Measurements from ENCODE around the gene LPXN.
"Not testable (repeated sequence)": the region's sequence is repeated elsewhere in the genome, so short reads cannot be mapped to it uniquely, and the experiment has no call there.

LPXN gene

GRCh38 chr11:58578136-58578634, 2.5 kb upstream of the LPXN start:
- peaks cover 68% of the 10 kb centered on the region for H3K4me1 ChIP-seq (ENCODE audit: control insufficient read depth, insufficient read depth, low read length)
- no peaks in the 10 kb centered on the region for H3K36me3 ChIP-seq (ENCODE audit: control insufficient read depth, insufficient read depth, low read length, severe bottlenecking)
- no peaks in the 10 kb centered on the region for H3K9me3 ChIP-seq (ENCODE audit: control insufficient read depth, low read length)
- H3K27me3 ChIP-seq (replicated peaks; ENCODE audit: control insufficient read depth, insufficient read depth, low read length): no peaks in the 10 kb centered on the region
- peak overlapping the region; percentile 99 for H3K9ac ChIP-seq (ENCODE audit: low read length)
- peak overlapping the region; percentile 91 for H3K4me3 ChIP-seq (ENCODE audit: low read length)
- peak; percentile 98 for DNase-seq (ENCODE audit: low read depth)

GRCh38 chr11:58577555-58578135, 2.0 kb upstream of the LPXN start:
- H3K9me3 ChIP-seq (ENCODE audit: control insufficient read depth, low read length): no peaks in the 10 kb centered on the region
- H3K27me3 ChIP-seq (replicated peaks; ENCODE audit: control insufficient read depth, insufficient read depth, low read length): no peaks in the 10 kb centered on the region
- H3K36me3 ChIP-seq (ENCODE audit: control insufficient read depth, insufficient read depth, low read length, severe bottlenecking): no peaks in the 10 kb centered on the region
- H3K9ac ChIP-seq (ENCODE audit: low read length): peak overlapping the region; percentile 99
- peak; percentile 87 for DNase-seq (ENCODE audit: low read depth)
- peaks cover 68% of the 10 kb centered on the region for H3K4me1 ChIP-seq (ENCODE audit: control insufficient read depth, insufficient read depth, low read length)
- H3K4me3 ChIP-seq (ENCODE audit: low read length): peak overlapping the region; percentile 91

GRCh38 chr11:58576887-58577471, 1.3 kb upstream of the LPXN start:
- H3K27me3 ChIP-seq (replicated peaks; ENCODE audit: control insufficient read depth, insufficient read depth, low read length): no peaks in the 10 kb centered on the region
- H3K9me3 ChIP-seq (ENCODE audit: control insufficient read depth, low read length): no peaks in the 10 kb centered on the region
- H3K36me3 ChIP-seq (ENCODE audit: control insufficient read depth, insufficient read depth, low read length, severe bottlenecking): no peaks in the 10 kb centered on the region
- peak overlapping the region; percentile 91 for H3K4me3 ChIP-seq (ENCODE audit: low read length)
- H3K4me1 ChIP-seq (ENCODE audit: control insufficient read depth, insufficient read depth, low read length): peaks cover 65% of the 10 kb centered on the region
- H3K9ac ChIP-seq (ENCODE audit: low read length): peak overlapping the region; percentile 99
- DNase-seq (ENCODE audit: low read depth): peak; percentile 74

GRCh38 chr11:58574881-58575280, 775 bp downstream of the LPXN start:
- no peaks in the 10 kb centered on the region for H3K27me3 ChIP-seq (replicated peaks; ENCODE audit: control insufficient read depth, insufficient read depth, low read length)
- H3K4me3 ChIP-seq (ENCODE audit: low read length): peak overlapping the region; percentile 70
- peak; percentile 56 for DNase-seq (ENCODE audit: low read depth)
- H3K9ac ChIP-seq (ENCODE audit: low read length): peak overlapping the region; percentile 99
- peaks cover 1% of the 10 kb centered on the region for H3K36me3 ChIP-seq (ENCODE audit: control insufficient read depth, insufficient read depth, low read length, severe bottlenecking)
- peaks cover 54% of the 10 kb centered on the region for H3K4me1 ChIP-seq (ENCODE audit: control insufficient read depth, insufficient read depth, low read length)
- no peaks in the 10 kb centered on the region for H3K9me3 ChIP-seq (ENCODE audit: control insufficient read depth, low read length)

GRCh38 chr11:58573451-58574104, 2.1 kb downstream of the LPXN start:
- H3K27me3 ChIP-seq (replicated peaks; ENCODE audit: control insufficient read depth, insufficient read depth, low read length): no peaks in the 10 kb centered on the region
- H3K36me3 ChIP-seq (ENCODE audit: control insufficient read depth, insufficient read depth, low read length, severe bottlenecking): peaks cover 13% of the 10 kb centered on the region
- peak; percentile 85 for DNase-seq (ENCODE audit: low read depth)
- peaks cover 54% of the 10 kb centered on the region for H3K4me1 ChIP-seq (ENCODE audit: control insufficient read depth, insufficient read depth, low read length)
- H3K9ac ChIP-seq (ENCODE audit: low read length): peak overlapping the region; percentile 99
- H3K4me3 ChIP-seq (ENCODE audit: low read length): peak overlapping the region; percentile 70
- H3K9me3 ChIP-seq (ENCODE audit: control insufficient read depth, low read length): no peaks in the 10 kb centered on the region

GRCh38 chr11:58572906-58573305, 2.8 kb downstream of the LPXN start:
- peaks cover 54% of the 10 kb centered on the region for H3K4me1 ChIP-seq (ENCODE audit: control insufficient read depth, insufficient read depth, low read length)
- peak overlapping the region; percentile 70 for H3K4me3 ChIP-seq (ENCODE audit: low read length)
- H3K9ac ChIP-seq (ENCODE audit: low read length): peak overlapping the region; percentile 99
- DNase-seq (ENCODE audit: low read depth); H3K9me3 ChIP-seq (ENCODE audit: control insufficient read depth, low read length); H3K27me3 ChIP-seq (replicated peaks; ENCODE audit: control insufficient read depth, insufficient read depth, low read length): not testable (repeated sequence)
- H3K36me3 ChIP-seq (ENCODE audit: control insufficient read depth, insufficient read depth, low read length, severe bottlenecking): peaks cover 14% of the 10 kb centered on the region

- Histone ChIP-seq H3K27me3 (replicated peaks; ENCODE audit: control insufficient read depth, insufficient read depth, low read length) (no peaks in the 10 kb centered on the region), H3K4me3 (ENCODE audit: low read length) (no peak overlapping the region), H3K36me3 (ENCODE audit: control insufficient read depth, insufficient read depth, low read length, severe bottlenecking) (peaks cover 17% of the 10 kb centered on the region), H3K9me3 (ENCODE audit: control insufficient read depth, low read length) (no peaks in the 10 kb centered on the region), H3K4me1 (ENCODE audit: control insufficient read depth, insufficient read depth, low read length) (peaks cover 10% of the 10 kb centered on the region), H3K9ac (ENCODE audit: low read length) (no peak overlapping the region)
- DNase-seq (ENCODE audit: low read depth): peak; percentile 75
Observed at GRCh38 chr11:58567889-58568512, 7.7 kb downstream of the LPXN start.

GRCh38 chr11:58564231-58564630, 11.4 kb downstream of the LPXN start:
- no peak for DNase-seq (ENCODE audit: low read depth)
- peaks cover 12% of the 10 kb centered on the region for H3K4me1 ChIP-seq (ENCODE audit: control insufficient read depth, insufficient read depth, low read length)
- H3K9ac ChIP-seq (ENCODE audit: low read length): no peak overlapping the region
- H3K27me3 ChIP-seq (replicated peaks; ENCODE audit: control insufficient read depth, insufficient read depth, low read length): no peaks in the 10 kb centered on the region
- no peaks in the 10 kb centered on the region for H3K9me3 ChIP-seq (ENCODE audit: control insufficient read depth, low read length)
- peaks cover 19% of the 10 kb centered on the region for H3K36me3 ChIP-seq (ENCODE audit: control insufficient read depth, insufficient read depth, low read length, severe bottlenecking)
- no peak overlapping the region for H3K4me3 ChIP-seq (ENCODE audit: low read length)

GRCh38 chr11:58562375-58562800, 13.3 kb downstream of the LPXN start:
- H3K27me3 ChIP-seq (replicated peaks; ENCODE audit: control insufficient read depth, insufficient read depth, low read length): no peaks in the 10 kb centered on the region
- DNase-seq (ENCODE audit: low read depth): no peak
- peaks cover 11% of the 10 kb centered on the region for H3K36me3 ChIP-seq (ENCODE audit: control insufficient read depth, insufficient read depth, low read length, severe bottlenecking)
- peaks cover 12% of the 10 kb centered on the region for H3K4me1 ChIP-seq (ENCODE audit: control insufficient read depth, insufficient read depth, low read length)
- H3K9ac ChIP-seq (ENCODE audit: low read length): peak overlapping the region; percentile 19
- no peaks in the 10 kb centered on the region for H3K9me3 ChIP-seq (ENCODE audit: control insufficient read depth, low read length)
- no peak overlapping the region for H3K4me3 ChIP-seq (ENCODE audit: low read length)

- H3K9me3 ChIP-seq (ENCODE audit: control insufficient read depth, low read length): no peaks in the 10 kb centered on the region
- DNase-seq (ENCODE audit: low read depth): no peak
- H3K4me1 ChIP-seq (ENCODE audit: control insufficient read depth, insufficient read depth, low read length): peaks cover 12% of the 10 kb centered on the region
- no peaks in the 10 kb centered on the region for H3K27me3 ChIP-seq (replicated peaks; ENCODE audit: control insufficient read depth, insufficient read depth, low read length)
- peak overlapping the region; percentile 19 for H3K9ac ChIP-seq (ENCODE audit: low read length)
- peak overlapping the region; percentile 51 for H3K4me3 ChIP-seq (ENCODE audit: low read length)
- peaks cover 11% of the 10 kb centered on the region for H3K36me3 ChIP-seq (ENCODE audit: control insufficient read depth, insufficient read depth, low read length, severe bottlenecking)
Observed at GRCh38 chr11:58561394-58562098, 14.1 kb downstream of the LPXN start.

- H3K27me3 ChIP-seq (replicated peaks; ENCODE audit: control insufficient read depth, insufficient read depth, low read length): no peaks in the 10 kb centered on the region
- no peak overlapping the region for H3K9ac ChIP-seq (ENCODE audit: low read length)
- H3K4me1 ChIP-seq (ENCODE audit: control insufficient read depth, insufficient read depth, low read length): peaks cover 12% of the 10 kb centered on the region
- no peaks in the 10 kb centered on the region for H3K9me3 ChIP-seq (ENCODE audit: control insufficient read depth, low read length)
- peaks cover 11% of the 10 kb centered on the region for H3K36me3 ChIP-seq (ENCODE audit: control insufficient read depth, insufficient read depth, low read length, severe bottlenecking)
- H3K4me3 ChIP-seq (ENCODE audit: low read length): no peak overlapping the region
- DNase-seq (ENCODE audit: low read depth): no peak
Observed at GRCh38 chr11:58560842-58561241, 14.8 kb downstream of the LPXN start.

Measured in adipocyte (in vitro differentiated cells).